ENCODE data around the gene GSTT2.
A peak's percentile ranks its signal among the peaks of the same experiment; 100 is the strongest.
"Not testable (repeated sequence)": the region's sequence is repeated elsewhere in the genome, so short reads cannot be mapped to it uniquely, and the experiment has no call there.

Gene GSTT2

GRCh38 chr22:23956301-23956900 is 23.5 kb upstream of the GSTT2 start:
- ATAC-seq, result peak; percentile 61

DNA sequence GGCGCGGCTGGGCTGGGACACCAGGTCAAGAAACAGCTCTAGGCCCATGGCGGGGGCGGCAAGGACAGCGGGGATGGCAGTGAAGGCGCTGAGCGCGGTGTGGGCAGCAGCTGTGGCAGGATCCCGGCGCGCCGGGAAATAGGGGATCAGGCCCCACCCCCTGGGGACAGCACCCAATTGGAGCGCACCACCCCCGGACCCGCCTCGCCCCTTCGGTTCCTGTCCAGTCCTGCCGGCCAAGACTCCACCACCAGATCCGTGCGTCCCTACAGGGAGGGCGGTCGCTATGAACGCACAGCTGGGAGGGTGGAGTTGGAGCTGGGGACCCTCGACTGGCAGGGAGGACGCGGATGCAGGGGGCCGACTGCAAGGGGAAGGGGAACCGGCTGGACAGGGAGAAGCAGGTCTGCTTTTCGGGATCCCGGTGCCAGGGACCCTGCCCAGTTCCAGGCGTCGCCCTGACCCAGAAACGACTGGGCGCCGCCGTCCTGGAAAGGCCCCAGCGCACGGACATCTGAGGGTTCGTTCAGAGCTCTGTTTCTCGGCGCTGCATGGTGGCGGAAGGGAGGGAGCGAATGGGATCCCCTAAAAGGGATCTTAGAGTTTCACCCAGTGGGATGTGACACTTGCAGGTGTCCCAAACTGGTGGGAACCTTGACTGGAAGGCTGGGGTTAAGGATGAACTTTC is 18.7 kb upstream of the GSTT2 start, which contains the start of gene GSTT2B:
Gene GSTT2B (minus strand): TSS at position 112 of the 688 bp plus-strand sequence. CDS start 64 bp downstream, at position 48.
- peak; percentile 96 for ATAC-seq

DNA sequence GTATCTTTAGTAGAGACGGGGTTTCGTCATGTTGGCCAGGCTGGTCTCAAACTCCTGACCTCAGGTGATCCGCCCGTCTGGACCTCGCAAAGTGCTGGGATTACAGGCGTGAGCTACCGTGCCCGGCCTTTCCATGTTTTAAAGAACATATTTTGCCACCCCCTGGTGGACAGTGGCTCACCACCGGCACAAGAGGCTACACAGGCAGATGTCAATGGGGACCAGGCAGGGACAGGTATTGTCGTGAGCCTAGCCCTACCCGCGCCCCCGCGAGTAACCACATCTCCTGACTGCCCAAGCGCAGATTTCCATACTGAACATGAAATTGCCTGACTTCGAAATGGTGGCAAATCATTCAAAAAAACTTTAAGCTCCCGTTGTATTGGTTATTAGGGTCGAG is 13.8 kb upstream of the GSTT2 start:
- peak; percentile 61 for ATAC-seq

GRCh38 chr22:23966568-23966967 is 13.4 kb upstream of the GSTT2 start, which contains the start of gene DDTL:
Gene DDTL, plus strand, starts transcription at chr22:23966888. Its CDS starts 27 bp downstream, at chr22:23966915.
- ATAC-seq, result peak; percentile 95

GRCh38 chr22:23969071-23969470 is 10.9 kb upstream of the GSTT2 start:
- no peak for TF ChIP-seq ZC3H10 (CRISPR knock-in tag; IDR thresholded peaks at IDR 0.05)
- no peak for ATAC-seq

- TF ChIP-seq, protein P1, sequence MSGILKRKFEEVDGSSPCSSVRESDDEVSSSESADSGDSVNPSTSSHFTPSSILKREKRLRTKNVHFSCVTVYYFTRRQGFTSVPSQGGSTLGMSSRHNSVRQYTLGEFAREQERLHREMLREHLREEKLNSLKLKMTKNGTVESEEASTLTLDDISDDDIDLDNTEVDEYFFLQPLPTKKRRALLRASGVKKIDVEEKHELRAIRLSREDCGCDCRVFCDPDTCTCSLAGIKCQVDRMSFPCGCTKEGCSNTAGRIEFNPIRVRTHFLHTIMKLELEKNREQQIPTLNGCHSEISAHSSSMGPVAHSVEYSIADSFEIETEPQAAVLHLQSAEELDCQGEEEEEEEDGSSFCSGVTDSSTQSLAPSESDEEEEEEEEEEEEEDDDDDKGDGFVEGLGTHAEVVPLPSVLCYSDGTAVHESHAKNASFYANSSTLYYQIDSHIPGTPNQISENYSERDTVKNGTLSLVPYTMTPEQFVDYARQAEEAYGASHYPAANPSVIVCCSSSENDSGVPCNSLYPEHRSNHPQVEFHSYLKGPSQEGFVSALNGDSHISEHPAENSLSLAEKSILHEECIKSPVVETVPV (CRISPR knock-in tag; IDR thresholded peaks at IDR 0.05), result no peak
- no peak for TF ChIP-seq TCF4 (CRISPR knock-in tag; IDR thresholded peaks at IDR 0.05; ENCODE audit: borderline replicate concordance)
- ATAC-seq, result no peak
Measured at GRCh38 chr22:23970201-23970641, 9.7 kb upstream of the GSTT2 start.

- TF ChIP-seq PPARA (CRISPR knock-in tag; IDR thresholded peaks at IDR 0.05; ENCODE audit: borderline replicate concordance) (no peak), TCF4 (CRISPR knock-in tag; IDR thresholded peaks at IDR 0.05; ENCODE audit: borderline replicate concordance) (no peak), BACH2 (CRISPR knock-in tag; IDR thresholded peaks at IDR 0.05; ENCODE audit: borderline replicate concordance) (no peak), TOX (CRISPR knock-in tag; IDR thresholded peaks at IDR 0.05; ENCODE audit: borderline replicate concordance) (no peak), ZNF8 (CRISPR knock-in tag; IDR thresholded peaks at IDR 0.05) (no peak), ARNTL (CRISPR knock-in tag; IDR thresholded peaks at IDR 0.05; ENCODE audit: borderline replicate concordance, low read depth) (no peak), CSDC2 (CRISPR knock-in tag; IDR thresholded peaks at IDR 0.05) (no peak), ZFP30 (CRISPR knock-in tag; IDR thresholded peaks at IDR 0.05) (no peak)
- TF ChIP-seq, protein P2, sequence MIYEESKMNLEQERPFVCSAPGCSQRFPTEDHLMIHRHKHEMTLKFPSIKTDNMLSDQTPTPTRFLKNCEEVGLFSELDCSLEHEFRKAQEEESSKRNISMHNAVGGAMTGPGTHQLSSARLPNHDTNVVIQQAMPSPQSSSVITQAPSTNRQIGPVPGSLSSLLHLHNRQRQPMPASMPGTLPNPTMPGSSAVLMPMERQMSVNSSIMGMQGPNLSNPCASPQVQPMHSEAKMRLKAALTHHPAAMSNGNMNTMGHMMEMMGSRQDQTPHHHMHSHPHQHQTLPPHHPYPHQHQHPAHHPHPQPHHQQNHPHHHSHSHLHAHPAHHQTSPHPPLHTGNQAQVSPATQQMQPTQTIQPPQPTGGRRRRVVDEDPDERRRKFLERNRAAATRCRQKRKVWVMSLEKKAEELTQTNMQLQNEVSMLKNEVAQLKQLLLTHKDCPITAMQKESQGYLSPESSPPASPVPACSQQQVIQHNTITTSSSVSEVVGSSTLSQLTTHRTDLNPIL (CRISPR knock-in tag; IDR thresholded peaks at IDR 0.05; ENCODE audit: low read depth), result no peak
- ATAC-seq, result no peak
Measured at GRCh38 chr22:23970816-23971486, 9.0 kb upstream of the GSTT2 start.

GRCh38 chr22:23971927-23972326 is 8.0 kb upstream of the GSTT2 start:
- not testable (repeated sequence) for ATAC-seq

GRCh38 chr22:23974345-23974744 is 5.6 kb upstream of the GSTT2 start, which contains the start of gene DDT:
Gene DDT, minus strand, starts transcription at chr22:23974441. Its CDS starts 27 bp downstream, at chr22:23974414.
- ATAC-seq, result peak; percentile 94

GRCh38 chr22:23974836-23975352 is 5.0 kb upstream of the GSTT2 start:
- ATAC-seq, result peak; percentile 57

DNA sequence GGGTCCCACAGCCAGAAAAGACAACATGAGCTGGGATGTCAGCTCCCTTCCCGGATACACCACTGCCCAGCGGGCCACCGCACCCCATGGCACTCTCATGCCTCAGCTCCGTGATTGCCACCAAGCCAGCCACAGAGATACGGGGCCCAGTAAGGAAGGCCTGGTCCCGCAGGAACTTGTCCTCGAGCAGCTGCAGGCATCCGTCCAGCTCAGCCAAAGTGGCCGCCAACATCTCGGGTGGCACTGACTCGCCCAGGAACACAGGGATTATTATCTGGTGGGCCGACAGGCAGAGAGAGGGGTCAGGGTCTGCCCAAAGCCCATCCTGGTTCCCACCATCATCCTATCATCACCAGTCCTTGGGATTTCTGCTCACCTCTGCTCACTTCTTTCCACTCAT is 2.6 kb upstream of the GSTT2 start:
- not testable (repeated sequence) for ATAC-seq

DNA sequence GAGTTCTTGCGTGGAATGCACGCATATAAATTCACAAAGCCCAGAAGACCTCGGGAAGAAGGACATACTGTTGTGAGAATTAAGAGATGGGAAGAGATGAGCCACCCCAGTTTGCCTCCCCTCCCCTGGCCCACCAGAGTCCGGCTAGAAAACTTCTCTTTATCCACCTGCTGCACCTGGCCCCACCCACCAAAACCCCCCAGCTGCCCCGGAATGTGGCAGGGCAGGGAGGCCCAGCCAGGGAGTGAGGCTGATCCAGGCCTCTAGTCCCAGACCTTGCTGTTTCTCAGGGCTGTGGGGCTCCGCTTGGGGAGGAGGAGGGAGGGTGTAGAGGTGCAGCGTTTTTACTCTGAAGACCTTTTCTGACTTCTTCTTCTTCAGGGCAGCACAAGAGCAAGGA is 633 bp downstream of the GSTT2 start:
- ATAC-seq, result not testable (repeated sequence)
